ENCODE results near the gene HOXA11.
A peak's percentile ranks its signal among the peaks of the same experiment; 100 is the strongest.

HOXA11 gene

GRCh38 chr7:27169658-27170425 lies 15.2 kb downstream of the HOXA11 start:
- peak; percentile 84 for DNase-seq

GRCh38 chr7:27168265-27168947 lies 16.6 kb downstream of the HOXA11 start:
- peak; percentile 81 for DNase-seq

GRCh38 chr7:27167916-27168264 lies 17.1 kb downstream of the HOXA11 start:
- DNase-seq = peak; percentile 76

GRCh38 chr7:27166531-27167505 lies 18.2 kb downstream of the HOXA11 start:
- DNase-seq = peak; percentile 93

- DNase-seq = peak; percentile 58
These were observed 19.0 kb downstream of the HOXA11 start for GRCh38 chr7:27165996-27166530.

- DNase-seq = peak; percentile 87
These were observed 19.7 kb downstream of the HOXA11 start, which contains the start of gene HOXA9 for GRCh38 chr7:27165089-27165995. Gene HOXA9, minus strand, starts transcription at chr7:27165537. Its CDS starts 80 bp downstream, at chr7:27165457.

- peak; percentile 18 for DNase-seq
These were observed 20.5 kb downstream of the HOXA11 start for GRCh38 chr7:27164367-27165088.

- no peak for DNase-seq
These were observed 21.0 kb downstream of the HOXA11 start for GRCh38 chr7:27164045-27164366.

GRCh38 chr7:27163288-27164044 lies 21.6 kb downstream of the HOXA11 start:
- DNase-seq = no peak

GRCh38 chr7:27162561-27163287 lies 22.3 kb downstream of the HOXA11 start:
- no peak for DNase-seq

GRCh38 chr7:27161721-27162560 lies 23.1 kb downstream of the HOXA11 start:
- DNase-seq = peak; percentile 18

- peak; percentile 22 for DNase-seq
These were observed 23.8 kb downstream of the HOXA11 start for GRCh38 chr7:27161214-27161720.

- peak; percentile 80 for DNase-seq
These were observed 24.4 kb downstream of the HOXA11 start for GRCh38 chr7:27160546-27161213.

GRCh38 chr7:27160145-27160545 lies 24.9 kb downstream of the HOXA11 start:
- no peak for DNase-seq

- DNase-seq = no peak
These were observed 25.5 kb downstream of the HOXA11 start for GRCh38 chr7:27159266-27160144.

- DNase-seq = no peak
These were observed 26.4 kb downstream of the HOXA11 start for GRCh38 chr7:27158436-27159265.

All from EL (cell line).